Stimulated activated effector memory CD8-positive, alpha-beta T cell treated with anti-CD3 and anti-CD28 coated beads, Interleukin-12 subunit alpha, Interleukin-12 subunit beta, amount 100 ng/mL, for 72 hours (primary cell): ENCODE measurements around the gene VDR.

ENCODE experiments used
- ATAC-seq: fragments of 150-1000 bp; cut with Tn5 transposase; 2 replicates; pipeline ENCODE4 v1.10.0; 2021
- DNase-seq, 2 donors: peaks; one replicate each; pipeline ENCODE4 v3.0.0; 2021 to 2022; ENCODE audit warnings: low spot score in 2 of 2
- H3K27ac Mint-ChIP-seq: one replicate; pipeline ENCODE4 v1.8.0; 2022; ENCODE audit warnings: mild to moderate bottlenecking, mixed read lengths
- H3K36me3 Mint-ChIP-seq: one replicate; pipeline ENCODE4 v1.8.0; 2022; ENCODE audit warnings: mild to moderate bottlenecking, mixed read lengths
- H3K4me1 Mint-ChIP-seq: one replicate; pipeline ENCODE4 v1.8.0; 2022; ENCODE audit warnings: mixed read lengths
- H3K4me3 Mint-ChIP-seq: one replicate; pipeline ENCODE4 v1.8.0; 2022; ENCODE audit warnings: mild to moderate bottlenecking, mixed read lengths
- H3K9me3 Mint-ChIP-seq: one replicate; pipeline ENCODE4 v1.8.0; 2022; ENCODE audit warnings: mixed read lengths

The VDR gene

DNA sequence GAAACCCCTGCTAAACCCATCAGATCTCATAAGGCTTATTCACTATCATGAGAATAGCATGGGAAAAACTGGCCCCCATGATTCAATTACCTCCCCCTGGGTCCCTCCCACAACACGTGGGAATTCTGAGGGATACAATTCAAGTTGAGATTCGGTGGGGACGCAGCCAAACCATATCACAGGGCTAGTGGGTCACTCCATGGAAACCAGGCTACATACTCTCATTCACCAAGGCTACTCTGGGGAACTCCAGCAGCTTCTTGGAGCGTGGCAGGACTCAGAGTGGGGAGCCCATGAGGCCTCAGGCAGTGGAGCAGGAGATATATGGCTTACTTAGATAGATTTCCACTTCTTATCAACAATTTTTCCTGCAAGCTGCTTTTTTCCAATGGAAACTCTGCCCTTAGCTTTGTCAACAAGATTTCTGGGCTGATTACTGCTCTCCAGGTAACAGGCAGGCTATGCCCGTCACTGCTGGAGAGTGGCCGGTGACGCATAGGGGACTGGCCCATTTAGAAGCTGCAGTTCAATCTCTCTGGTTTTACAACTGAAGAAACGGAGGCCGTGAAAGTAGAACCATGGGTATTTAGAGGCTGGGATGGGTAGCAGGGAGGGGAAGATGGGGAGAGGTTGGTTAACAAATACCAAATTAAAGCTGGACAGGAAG lies 16.5 kb downstream of the VDR start:
- Mint-ChIP-seq H3K9me3 (no peaks in the 10 kb centered on the region), H3K36me3 (peaks cover 98% of the 10 kb centered on the region), H3K4me1 (peaks cover 97% of the 10 kb centered on the region), H3K4me3 (peak overlapping the region; percentile 69), H3K27ac (peak overlapping the region; percentile 94)
- DNase-seq (no peak), ATAC-seq (no peak)

DNA sequence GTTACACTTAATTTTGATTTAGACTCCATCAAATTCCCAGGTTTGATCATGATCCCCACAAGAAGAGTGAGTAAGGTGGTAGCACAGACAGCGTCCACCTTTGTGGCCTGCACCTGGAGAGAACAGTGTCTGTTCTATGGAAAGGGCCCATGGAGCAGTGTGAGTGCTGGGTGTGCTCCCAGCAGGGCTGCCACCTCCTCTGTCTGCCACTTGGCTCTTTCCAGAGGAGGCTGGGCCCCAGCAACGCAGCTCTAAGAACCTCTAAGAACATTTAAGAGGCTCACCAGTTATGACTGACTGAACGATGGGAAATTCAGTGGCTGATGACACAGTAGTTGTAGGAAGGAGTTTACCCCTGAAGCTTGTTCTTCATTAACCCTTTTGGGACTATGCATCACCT lies 17.3 kb downstream of the VDR start:
- Mint-ChIP-seq H3K4me1 (peaks cover 97% of the 10 kb centered on the region), H3K4me3 (peak overlapping the region; percentile 69), H3K27ac (peak overlapping the region; percentile 60), H3K36me3 (peaks cover 98% of the 10 kb centered on the region), H3K9me3 (no peaks in the 10 kb centered on the region)
- DNase-seq (no peak), ATAC-seq (no peak)

DNA sequence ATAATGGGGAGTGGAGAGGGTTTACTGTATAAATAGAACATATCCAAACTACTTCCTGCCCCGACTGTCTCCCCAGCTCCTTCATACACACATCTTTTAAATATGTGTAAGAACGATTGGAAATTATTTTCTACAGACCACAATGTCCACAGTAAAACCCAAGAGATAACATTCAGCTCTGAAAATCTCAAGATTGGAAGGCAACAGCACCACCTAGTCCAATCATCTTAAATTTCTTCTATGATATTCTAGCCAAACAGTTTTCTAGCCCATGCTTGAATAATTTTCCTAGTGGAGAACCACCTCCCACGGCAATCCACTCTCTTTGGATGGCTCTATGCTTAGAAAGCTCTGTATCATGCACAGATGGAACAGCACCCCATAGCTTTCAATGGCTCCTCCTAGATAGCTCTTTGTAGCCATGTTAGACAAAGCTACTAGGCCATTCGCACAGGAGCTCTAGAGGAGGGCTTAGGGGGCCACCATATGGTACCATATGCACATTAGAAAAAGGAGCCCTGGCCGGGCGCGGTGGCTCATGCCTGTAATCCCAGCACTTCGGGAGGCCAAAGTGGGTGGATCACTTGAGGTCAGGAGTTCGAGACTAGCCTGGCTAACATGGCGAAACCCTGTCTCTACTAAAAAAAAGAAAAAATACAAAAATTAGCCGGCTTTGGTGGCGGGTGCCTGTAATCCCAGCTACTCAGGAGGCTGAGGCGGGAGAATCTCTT lies 18.1 kb downstream of the VDR start:
- ATAC-seq (no peak), DNase-seq (no peak)
- Mint-ChIP-seq H3K36me3 (peaks cover 99% of the 10 kb centered on the region), H3K9me3 (no peaks in the 10 kb centered on the region), H3K27ac (peak overlapping the region; percentile 86), H3K4me3 (peak overlapping the region; percentile 69), H3K4me1 (peaks cover 97% of the 10 kb centered on the region)

- Mint-ChIP-seq H3K36me3 (peaks cover 99% of the 10 kb centered on the region), H3K4me1 (peaks cover 94% of the 10 kb centered on the region), H3K27ac (peak overlapping the region; percentile 86), H3K9me3 (no peaks in the 10 kb centered on the region), H3K4me3 (peak overlapping the region; percentile 69)
- ATAC-seq (no peak), DNase-seq (no peak)
Measured at GRCh38 chr12:47885566-47885965, 19.2 kb downstream of the VDR start.

GRCh38 chr12:47885012-47885501 lies 19.7 kb downstream of the VDR start:
- Mint-ChIP-seq H3K9me3 (no peaks in the 10 kb centered on the region), H3K36me3 (peaks cover 99% of the 10 kb centered on the region), H3K4me3 (peak overlapping the region; percentile 69), H3K4me1 (peaks cover 92% of the 10 kb centered on the region), H3K27ac (peak overlapping the region; percentile 86)
- ATAC-seq = peak; percentile 91
- peak; percentile 55 to 86 for DNase-seq

- peak overlapping the region; percentile 69 for H3K4me3 Mint-ChIP-seq
- H3K36me3 Mint-ChIP-seq = peaks cover 99% of the 10 kb centered on the region
- DNase-seq = no peak
- H3K9me3 Mint-ChIP-seq = no peaks in the 10 kb centered on the region
- no peak for ATAC-seq
- peak overlapping the region; percentile 86 for H3K27ac Mint-ChIP-seq
- peaks cover 92% of the 10 kb centered on the region for H3K4me1 Mint-ChIP-seq
Measured at GRCh38 chr12:47884501-47884900, 20.3 kb downstream of the VDR start.

DNA sequence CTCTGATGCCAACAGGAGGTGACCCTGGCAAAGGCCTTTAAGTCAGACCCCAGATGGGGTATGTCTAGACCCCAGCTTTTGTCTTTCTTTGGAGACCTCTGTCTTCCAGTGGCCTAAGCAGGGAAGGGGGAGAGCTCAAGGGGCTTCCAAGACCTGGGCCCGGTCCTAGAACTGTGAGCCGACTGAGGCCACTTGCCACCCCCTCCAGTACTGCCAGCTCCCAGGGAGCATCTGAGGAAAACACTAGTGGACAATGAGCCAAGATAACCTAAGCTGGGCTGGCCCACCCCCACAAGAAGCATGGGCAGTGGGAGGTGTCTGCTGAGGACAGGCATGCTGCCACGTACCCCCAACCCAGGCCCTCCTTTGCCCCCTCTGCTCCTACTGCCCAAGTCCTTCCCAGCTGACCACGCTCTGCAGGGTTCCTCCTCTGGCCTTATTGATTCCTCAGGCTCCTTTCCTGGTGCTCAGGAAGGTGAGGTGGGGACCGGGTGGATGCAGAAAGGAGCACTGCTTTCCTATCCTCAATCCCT lies 21.1 kb downstream of the VDR start:
- Mint-ChIP-seq H3K36me3 (peaks cover 99% of the 10 kb centered on the region), H3K27ac (peak overlapping the region; percentile 86), H3K4me3 (peak overlapping the region; percentile 69), H3K9me3 (no peaks in the 10 kb centered on the region), H3K4me1 (peaks cover 88% of the 10 kb centered on the region)
- no peak for DNase-seq
- no peak for ATAC-seq

- Mint-ChIP-seq H3K27ac (peak overlapping the region; percentile 86), H3K4me3 (peak overlapping the region; percentile 69), H3K36me3 (peaks cover 99% of the 10 kb centered on the region), H3K9me3 (no peaks in the 10 kb centered on the region), H3K4me1 (peaks cover 88% of the 10 kb centered on the region)
- ATAC-seq = no peak
- no peak for DNase-seq
Measured at GRCh38 chr12:47882781-47883546, 21.8 kb downstream of the VDR start.

DNA sequence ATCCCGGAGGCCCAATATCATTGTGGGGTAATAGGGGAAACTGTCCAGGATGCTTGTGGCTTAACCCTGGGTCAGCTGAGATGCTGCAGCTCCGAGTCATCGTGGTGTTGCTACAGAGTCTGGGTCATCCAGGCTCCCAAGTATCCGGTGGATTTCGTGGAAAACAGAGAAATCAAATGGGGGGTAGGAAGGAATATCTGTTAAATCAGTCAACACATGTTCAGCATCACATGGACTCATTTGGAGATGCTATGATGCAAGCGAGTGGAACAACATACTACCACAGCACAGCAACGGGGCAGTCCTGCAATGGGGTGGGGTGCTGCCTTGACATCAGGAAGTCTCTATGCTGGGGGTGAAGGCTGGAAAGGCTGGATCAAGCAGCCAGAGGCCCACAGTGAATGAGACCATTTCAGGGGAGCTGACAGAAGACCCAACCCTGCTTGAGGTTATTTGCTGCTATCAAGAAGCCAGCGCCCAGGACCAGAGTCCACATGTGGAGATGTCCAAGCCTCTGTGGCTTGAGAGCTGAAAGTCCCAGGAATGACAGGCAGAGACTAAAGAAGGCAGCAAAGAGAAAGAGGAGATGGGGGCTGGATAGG lies 22.9 kb downstream of the VDR start:
- Mint-ChIP-seq H3K9me3 (no peaks in the 10 kb centered on the region), H3K4me3 (peak overlapping the region; percentile 69), H3K36me3 (peaks cover 99% of the 10 kb centered on the region), H3K27ac (peak overlapping the region; percentile 86), H3K4me1 (peaks cover 83% of the 10 kb centered on the region)
- no peak for DNase-seq
- ATAC-seq = no peak

DNA sequence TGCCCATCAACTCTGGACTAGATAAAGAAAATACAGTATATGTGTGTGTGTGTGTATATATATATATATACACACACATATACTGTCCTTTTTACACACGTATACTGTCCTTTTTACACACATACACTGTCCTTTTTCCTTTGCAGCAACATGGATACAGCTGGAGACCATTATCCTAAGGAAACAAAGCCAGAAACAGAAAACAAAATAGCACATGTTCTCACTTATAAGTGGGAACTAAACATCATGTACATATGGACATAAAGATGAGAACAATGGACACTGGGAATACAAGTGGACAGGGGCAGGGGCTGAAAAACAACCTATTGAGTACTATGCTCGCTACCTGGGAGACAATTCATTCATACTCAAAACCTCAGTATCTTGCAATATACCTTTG lies 23.7 kb downstream of the VDR start:
- peaks cover 83% of the 10 kb centered on the region for H3K4me1 Mint-ChIP-seq
- peaks cover 99% of the 10 kb centered on the region for H3K36me3 Mint-ChIP-seq
- H3K27ac Mint-ChIP-seq = no peak overlapping the region
- H3K4me3 Mint-ChIP-seq = peak overlapping the region; percentile 69
- no peaks in the 10 kb centered on the region for H3K9me3 Mint-ChIP-seq
- ATAC-seq (no peak), DNase-seq (no peak)

DNA sequence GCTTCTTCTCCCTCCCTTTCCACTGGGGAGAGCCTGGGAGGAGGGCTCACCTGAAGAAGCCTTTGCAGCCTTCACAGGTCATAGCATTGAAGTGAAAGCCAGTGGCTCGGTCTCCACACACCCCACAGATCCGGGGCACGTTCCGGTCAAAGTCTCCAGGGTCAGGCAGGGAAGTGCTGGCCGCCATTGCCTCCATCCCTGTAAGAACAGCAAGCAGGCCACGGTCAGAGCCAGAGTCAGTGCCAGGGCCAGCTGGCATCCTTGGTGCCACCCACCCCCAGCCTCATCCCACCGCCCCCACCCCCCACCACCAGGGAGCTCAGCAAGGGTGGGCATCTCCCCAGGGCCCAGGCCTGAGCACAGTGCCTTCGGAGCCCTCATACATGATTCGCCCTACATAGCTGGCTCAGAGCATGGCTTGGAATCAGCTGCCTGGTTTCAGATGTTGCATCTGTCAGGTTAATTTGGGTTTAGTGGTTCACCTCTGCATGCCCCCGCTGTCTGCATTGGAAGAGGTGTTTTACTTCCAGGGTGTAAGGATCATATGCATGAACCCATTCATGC lies 25.8 kb downstream of the VDR start:
- H3K27ac Mint-ChIP-seq = peak overlapping the region; percentile 43

GRCh38 chr12:47878293-47878917 lies 26.4 kb downstream of the VDR start:
- Mint-ChIP-seq H3K4me3 (no peak overlapping the region), H3K9me3 (no peaks in the 10 kb centered on the region), H3K36me3 (peaks cover 99% of the 10 kb centered on the region), H3K4me1 (peaks cover 75% of the 10 kb centered on the region), H3K27ac (peak overlapping the region; percentile 43)
- DNase-seq (no peak), ATAC-seq (no peak)

More for the DNA sequence above, 25.8 kb downstream of the VDR start:
- Mint-ChIP-seq H3K4me3 (no peak overlapping the region), H3K4me1 (peaks cover 78% of the 10 kb centered on the region), H3K9me3 (no peaks in the 10 kb centered on the region), H3K36me3 (peaks cover 99% of the 10 kb centered on the region)
- ATAC-seq (no peak), DNase-seq (no peak)

DNA sequence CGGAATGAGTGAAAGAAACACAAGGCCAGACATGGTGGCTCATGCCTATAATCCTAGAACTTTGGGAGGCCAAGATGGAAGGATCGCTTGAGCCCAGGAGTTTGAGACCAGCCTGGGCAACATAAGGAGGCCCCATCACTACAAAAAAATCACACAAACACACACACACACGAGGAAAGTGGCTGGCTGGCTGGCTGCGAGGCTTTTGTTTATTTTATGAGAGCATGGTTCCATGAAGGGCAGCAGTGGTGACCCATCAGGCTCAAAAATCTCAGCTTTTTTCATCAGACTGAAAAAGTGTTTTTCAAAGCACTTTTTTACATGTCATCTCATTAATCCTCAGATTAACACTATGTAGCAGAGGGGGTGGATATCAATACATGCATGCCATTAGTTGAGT lies 27.7 kb downstream of the VDR start:
- no peak overlapping the region for H3K4me3 Mint-ChIP-seq
- H3K27ac Mint-ChIP-seq = peak overlapping the region; percentile 52
- peaks cover 74% of the 10 kb centered on the region for H3K4me1 Mint-ChIP-seq
- no peaks in the 10 kb centered on the region for H3K9me3 Mint-ChIP-seq
- peaks cover 99% of the 10 kb centered on the region for H3K36me3 Mint-ChIP-seq
- ATAC-seq (no peak), DNase-seq (no peak)

- peaks cover 99% of the 10 kb centered on the region for H3K36me3 Mint-ChIP-seq
- DNase-seq (no peak), ATAC-seq (peak; percentile 51)
- no peak overlapping the region for H3K4me3 Mint-ChIP-seq
- H3K27ac Mint-ChIP-seq = peak overlapping the region; percentile 52
- H3K4me1 Mint-ChIP-seq = peaks cover 74% of the 10 kb centered on the region
- H3K9me3 Mint-ChIP-seq = no peaks in the 10 kb centered on the region
Measured at GRCh38 chr12:47876440-47876960, 28.3 kb downstream of the VDR start.
